IMR-90 (cell line): ENCODE results near the gene LGALS12.

ENCODE experiments used
- CEBPB ChIP-seq: IDR thresholded peaks from 2 replicates; pipeline ENCODE4 v1.6.1; 2012; ENCODE audit warnings: low read depth, low read length, improper control_type of control experiment
- CTCF ChIP-seq: conservative IDR thresholded peaks from 2 replicates; pipeline ENCODE4 v1.5.1; 2012; ENCODE audit warnings: mild to moderate bottlenecking, low read depth, low read length, improper control_type of control experiment
- FOS ChIP-seq: fragments of 150-350 bp; IDR thresholded peaks from 2 replicates; pipeline ENCODE4 v1.6.1; 2016; ENCODE audit warnings: low read depth, low read length
- MAFK ChIP-seq: IDR thresholded peaks from 2 replicates; pipeline ENCODE4 v1.6.1; 2012; ENCODE audit warnings: low read depth, low read length, improper control_type of control experiment
- MAZ ChIP-seq: IDR thresholded peaks from 2 replicates; pipeline ENCODE4 v1.6.1; 2012; ENCODE audit warnings: low read depth, mild to moderate bottlenecking, low read length, improper control_type of control experiment, moderate library complexity, borderline replicate concordance
- MXI1 ChIP-seq: IDR thresholded peaks from 2 replicates; pipeline ENCODE4 v1.6.1; 2012; ENCODE audit warnings: low read depth, mild to moderate bottlenecking, low read length, moderate library complexity, borderline replicate concordance
- POLR2A ChIP-seq: IDR thresholded peaks from 2 replicates; pipeline ENCODE4 v1.6.1; 2012; ENCODE audit warnings: mild to moderate bottlenecking, low read depth, low read length
- RAD21 ChIP-seq: IDR thresholded peaks from 2 replicates; pipeline ENCODE4 v1.6.1; 2012; ENCODE audit warnings: low read length, improper control_type of control experiment
- RCOR1 ChIP-seq: IDR thresholded peaks from 2 replicates; pipeline ENCODE4 v1.6.1; 2012; ENCODE audit warnings: mild to moderate bottlenecking, low read length, improper control_type of control experiment; ENCODE audit not compliant: insufficient replicate concordance
- RFX5 ChIP-seq: IDR thresholded peaks from 2 replicates; pipeline ENCODE4 v1.8.0; 2012; ENCODE audit warnings: low read depth, mild to moderate bottlenecking, low read length, moderate library complexity

GRCh38 chr11:63551889-63552266 lies 46.0 kb downstream of the LGALS12 start:
- no peak for TF ChIP-seq RAD21
- no peak for TF ChIP-seq POLR2A
- no peak for TF ChIP-seq CTCF
- no peak for TF ChIP-seq MAZ
- TF ChIP-seq CEBPB, result no peak
- TF ChIP-seq FOS, result no peak
- TF ChIP-seq RFX5, result no peak
- no peak for TF ChIP-seq MAFK
- no peak for TF ChIP-seq RCOR1
- TF ChIP-seq MXI1, result no peak
